T-cell (primary cell): ENCODE results near the gene CHD9. TPM values are rescaled to one million over a fixed set of nuclear protein-coding genes. Genes with fewer than 3 reads are reported as not detected.
A peak's percentile ranks its signal among the peaks of the same experiment; 100 is the strongest.

ENCODE experiments used
- ATAC-seq, 4 experiments: fragments of 200-7000 bp in 3 of 4; fragments of 150-1000 bp in 1 of 4; cut with Tn5 transposase; replicated peaks in 1 of 4; 1 replicate in 3 of 4; 2 replicates in 1 of 4; pipeline ENCODE4 v1.10.0; 2021; ENCODE audit warnings: moderate library complexity in 3 of 4, mild to moderate bottlenecking in 2 of 4, moderate number of reproducible peaks in 1 of 4
- CTCF ChIA-PET, 2 donors: fragments of 300-600 bp; sonication (Branson Sonifier 250); formaldehyde crosslinking; loops; one replicate each; lab custom pipeline; 2022; ENCODE audit warnings: antibody characterized with exemption in 2 of 2; lab: Charles Lee
- POLR2A ChIA-PET, 2 donors: fragments of 300-600 bp; sonication (Branson Sonifier 250); formaldehyde crosslinking; loops; one replicate each; lab custom pipeline; 2022; ENCODE audit warnings: antibody characterized with exemption in 2 of 2; lab: Charles Lee
- DNase-seq, 35 experiments: peaks; one replicate each; pipeline versions ENCODE4 v3.0.0 to v3.0.0-alpha.2; 2013 to 2023
- H3K27ac ChIP-seq: one replicate; pipeline ENCODE4 v1.5.1; 2013; ENCODE audit warnings: low read length
- H3K27me3 ChIP-seq, 2 experiments: replicated peaks in 1 of 2; 1 replicate in 1 of 2; 2 replicates in 1 of 2; pipeline versions ENCODE4 v1.6.1 to v1.7.0; 2013; ENCODE audit warnings: low read length in 1 of 2, mixed read lengths in 1 of 2; ENCODE audit not compliant: control insufficient read depth in 2 of 2, insufficient read depth in 2 of 2; ENCODE audit errors: extremely low read depth in 1 of 2
- H3K36me3 ChIP-seq, 2 donors: 1 replicate in 1 of 2; 2 replicates in 1 of 2; pipeline versions ENCODE4 v1.6.1 to v1.7.0; 2013; ENCODE audit warnings: low read length in 1 of 2; ENCODE audit not compliant: control insufficient read depth in 2 of 2, insufficient read depth in 1 of 2; ENCODE audit errors: extremely low read depth in 1 of 2
- H3K4me1 ChIP-seq, 2 experiments: 1 replicate in 1 of 2; 2 replicates in 1 of 2; pipeline versions ENCODE4 v1.6.1 to v1.7.0; 2013; ENCODE audit warnings: low read length in 2 of 2, mixed read lengths in 1 of 2; ENCODE audit not compliant: insufficient read depth in 2 of 2, control insufficient read depth in 1 of 2; ENCODE audit errors: extremely low read depth in 1 of 2
- H3K4me3 ChIP-seq, 2 donors: 1 replicate in 1 of 2; 2 replicates in 1 of 2; pipeline versions ENCODE4 v1.5.1 to v1.7.0; 2013; ENCODE audit warnings: mild to moderate bottlenecking in 2 of 2, low read length in 1 of 2, moderate library complexity in 1 of 2; ENCODE audit not compliant: control insufficient read depth in 1 of 2; ENCODE audit errors: extremely low read depth in 1 of 2
- H3K9me3 ChIP-seq: 2 replicates; pipeline ENCODE4 v1.7.0; 2013
- H3K27ac Mint-ChIP-seq, 2 donors: one replicate each; pipeline ENCODE4 v1.8.0; 2020 to 2021; ENCODE audit warnings: mild to moderate bottlenecking in 2 of 2, mixed read lengths in 2 of 2
- H3K27me3 Mint-ChIP-seq, 2 donors: one replicate each; pipeline ENCODE4 v1.8.0; 2021 to 2022; ENCODE audit warnings: mixed read lengths in 2 of 2
- H3K36me3 Mint-ChIP-seq: one replicate; pipeline ENCODE4 v1.8.0; 2021; ENCODE audit warnings: mixed read lengths
- H3K4me1 Mint-ChIP-seq, 3 donors: one replicate each; pipeline ENCODE4 v1.8.0; 2020 to 2022; ENCODE audit warnings: mixed read lengths in 3 of 3, mild to moderate bottlenecking in 1 of 3
- H3K4me3 Mint-ChIP-seq, 3 donors: one replicate each; pipeline ENCODE4 v1.8.0; 2020 to 2022; ENCODE audit warnings: mild to moderate bottlenecking in 3 of 3, mixed read lengths in 3 of 3, moderate library complexity in 3 of 3
- H3K9me3 Mint-ChIP-seq, 3 donors: one replicate each; pipeline ENCODE4 v1.8.0; 2020 to 2022; ENCODE audit warnings: mixed read lengths in 3 of 3
- WGBS: methylation state at CpG from one replicate; pipeline ENCODE4 v1.1.5; 2013; ENCODE audit warnings: missing lambda C conversion rate; ENCODE audit not compliant: insufficient coverage; 5-methylcytosine and 5-hydroxymethylcytosine counted together
- total RNA-seq, 35 experiments: library from RNA in 6 of 35; stranded (reverse) in 6 of 35; fragments of 120-200 nt in 1 of 35; gene quantifications; one replicate each; pipeline versions ENCODE4 v1.2.1 to v1.2.4 and lab custom pipeline; 2013 to 2026

The CHD9 gene
- total RNA-seq, 5 donors from 2014 or later (not counting 1 experiment from before 2014, with no cell fraction given), result 33.0 to 39.3 (median 33.8) TPM

DNA sequence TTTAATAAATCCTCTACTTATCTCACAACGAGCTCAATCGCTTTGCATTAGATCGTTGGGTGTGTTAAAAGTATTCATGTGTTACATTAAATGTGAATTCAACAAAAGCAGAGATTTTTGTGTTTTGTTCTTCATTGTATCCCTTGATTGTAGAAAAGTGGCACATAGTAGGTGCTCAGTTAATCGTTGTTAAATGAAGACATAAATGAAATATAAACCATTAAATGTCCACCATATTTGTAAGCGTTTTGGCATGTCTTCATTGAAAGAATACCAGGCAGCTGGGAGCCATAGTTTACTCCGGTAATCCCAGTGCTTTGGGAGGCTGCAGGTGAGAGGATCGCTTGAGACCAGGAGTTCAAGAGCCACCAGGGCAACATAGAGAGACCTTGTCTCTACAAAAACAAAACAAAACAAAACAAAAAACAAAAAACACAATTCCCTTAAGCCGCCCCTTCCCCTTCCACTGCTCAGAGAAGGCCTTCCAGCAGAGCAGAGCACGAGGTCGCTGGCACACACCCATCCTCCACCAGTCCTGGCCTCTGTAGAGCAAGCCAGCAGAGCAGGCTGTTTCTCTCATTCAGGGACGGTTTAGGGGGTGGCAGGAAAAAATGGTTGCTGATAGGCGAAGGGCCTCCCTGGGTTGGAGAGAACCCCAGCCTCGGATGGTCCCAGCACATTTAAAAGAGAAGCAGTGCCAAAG lies 673 bp upstream of the CHD9 start:
- ChIA-PET CTCF (interaction anchor here (1.0 to 2.2 kb wide), 11 partner anchors 13 to 229 kb away, joined by 3 to 13 read pairs (median 4); no protein-coding TSS in a partner anchor), POLR2A (no interaction called here)
- H3K9me3 ChIP-seq, result no peaks in the 10 kb centered on the region
- no peak overlapping the region for H3K27ac ChIP-seq
- H3K27me3 ChIP-seq, result peaks cover 0 to 14% of the 10 kb centered on the region in 2 experiments
- H3K4me1 ChIP-seq, result peaks cover 5 to 26% of the 10 kb centered on the region in 2 experiments
- H3K4me3 ChIP-seq, result peak overlapping the region; percentile 88 to 89
- Mint-ChIP-seq H3K4me1 (peaks cover 14 to 25% (median 22%) of the 10 kb centered on the region in 3 donors), H3K36me3 (no peaks in the 10 kb centered on the region), H3K27me3 (peaks cover 0 to 5% of the 10 kb centered on the region in 2 donors), H3K27ac (peak overlapping the region; percentile 61 to 65), H3K4me3 (peak overlapping the region; percentile 79 to 88 (median 85)), H3K9me3 (no peaks in the 10 kb centered on the region)
- ATAC-seq (peak; percentile 14 to 29 (median 22)), DNase-seq (peak in 5 of 35 experiments; percentile 1 to 22 (median 5))
- H3K36me3 ChIP-seq, result no peaks in the 10 kb centered on the region
- WGBS, result 44% methylated on average over 4 of the region's 13 CpGs

DNA sequence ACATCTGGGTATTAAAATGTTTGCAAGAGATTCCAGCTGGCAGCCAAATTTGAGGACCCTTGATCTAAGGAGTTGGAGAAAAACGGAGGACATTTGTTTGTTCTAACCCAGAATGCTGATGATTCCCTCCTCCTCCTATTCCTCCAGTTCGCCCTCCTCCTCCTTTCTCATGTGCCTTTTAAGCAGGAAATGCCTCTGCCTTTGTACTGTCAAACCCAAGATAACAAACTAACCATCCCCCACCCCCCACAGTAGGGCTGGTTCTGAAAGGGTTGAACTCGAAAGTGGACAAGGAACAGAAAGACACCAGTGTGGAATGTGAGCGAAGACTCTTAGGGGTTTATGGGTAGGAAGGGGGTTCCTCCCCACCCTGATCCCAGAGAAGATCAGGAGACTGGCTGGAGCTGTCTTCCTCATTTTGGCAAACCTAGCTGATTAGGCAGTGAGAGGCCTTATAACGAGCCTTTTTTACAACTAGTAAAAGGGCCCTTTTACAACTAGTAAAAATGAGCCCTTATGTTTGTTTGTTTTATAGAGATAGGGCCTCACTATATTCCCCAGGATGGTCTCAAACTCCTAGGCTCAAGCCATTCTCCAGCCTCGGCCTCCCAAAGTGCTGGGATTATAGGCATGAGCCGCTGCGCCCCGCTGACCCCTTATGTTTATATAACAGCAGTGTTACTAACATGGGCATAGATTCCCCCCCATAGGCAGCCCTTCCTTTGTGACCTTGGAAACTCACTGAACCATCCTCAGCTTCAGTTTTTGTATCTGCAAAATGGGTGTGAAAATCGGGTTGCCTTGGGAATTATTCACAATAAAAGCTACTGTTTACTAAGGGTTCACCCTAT lies 975 bp downstream of the CHD9 start:
- H3K4me3 Mint-ChIP-seq, result peak overlapping the region; percentile 79 to 88 (median 85)
- H3K9me3 ChIP-seq, result no peaks in the 10 kb centered on the region
- H3K36me3 Mint-ChIP-seq, result no peaks in the 10 kb centered on the region
- no peak for ATAC-seq
- no peaks in the 10 kb centered on the region for H3K9me3 Mint-ChIP-seq
- peak overlapping the region; percentile 46 to 64 for H3K27ac Mint-ChIP-seq
- peak overlapping the region; percentile 57 for H3K27ac ChIP-seq
- CTCF ChIA-PET, result interaction anchor here (0.6 to 2.2 kb wide), 16 partner anchors 44 to 1619 kb away, joined by 3 to 13 read pairs (median 3); no protein-coding TSS in a partner anchor
- peak in 4 of 35 experiments; percentile 6 to 17 (median 10) for DNase-seq
- H3K4me1 ChIP-seq, result peaks cover 5 to 26% of the 10 kb centered on the region in 2 experiments
- WGBS, result 93% methylated on average over 3 of the region's 10 CpGs
- POLR2A ChIA-PET, result interaction anchor here in 1 of 2 donors (0.6 kb wide), 1 partner anchor 179 kb away, joined by 5 read pairs; no protein-coding TSS in a partner anchor
- no peaks in the 10 kb centered on the region for H3K36me3 ChIP-seq
- peaks cover 14 to 25% (median 22%) of the 10 kb centered on the region in 3 donors for H3K4me1 Mint-ChIP-seq
- peaks cover 0 to 14% of the 10 kb centered on the region in 2 experiments for H3K27me3 ChIP-seq
- H3K27me3 Mint-ChIP-seq, result peaks cover 0 to 5% of the 10 kb centered on the region in 2 donors
- H3K4me3 ChIP-seq, result peak overlapping the region; percentile 88 to 89

DNA sequence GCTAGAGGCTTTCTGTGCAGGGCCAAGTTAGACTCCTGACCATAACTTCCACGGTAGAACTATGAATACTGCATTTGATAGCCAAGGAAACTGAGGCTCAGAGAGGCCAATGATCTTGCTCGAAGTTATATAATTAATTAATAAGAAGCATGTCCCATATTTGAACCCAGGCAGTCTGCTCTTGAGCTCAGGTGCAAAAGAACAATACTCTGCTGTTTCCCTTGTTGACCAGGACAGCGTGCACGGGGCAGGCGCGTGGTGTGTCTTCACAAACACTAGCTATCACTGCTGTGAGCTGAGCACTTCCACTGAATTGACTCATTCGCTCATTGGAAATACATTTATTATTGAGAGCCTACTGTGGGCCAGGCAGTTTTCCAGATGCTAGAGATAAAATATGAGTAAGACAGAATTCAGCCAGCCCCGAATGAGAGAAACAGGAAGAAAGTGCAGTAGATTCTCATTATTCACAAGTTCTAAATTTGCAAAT lies 1.6 kb downstream of the CHD9 start:
- H3K9me3 Mint-ChIP-seq, result no peaks in the 10 kb centered on the region
- H3K4me1 Mint-ChIP-seq, result peaks cover 19 to 30% (median 26%) of the 10 kb centered on the region in 3 donors
- H3K9me3 ChIP-seq, result no peaks in the 10 kb centered on the region
- peaks cover 0 to 5% of the 10 kb centered on the region in 2 donors for H3K27me3 Mint-ChIP-seq
- peaks cover 5 to 29% of the 10 kb centered on the region in 2 experiments for H3K4me1 ChIP-seq
- ChIA-PET POLR2A (interaction anchor here in 1 of 2 donors (0.6 to 1.0 kb wide), 2 partner anchors 84 to 178 kb away, joined by 4 to 5 read pairs; no protein-coding TSS in a partner anchor), CTCF (interaction anchor here (0.5 to 0.7 kb wide), 4 partner anchors 72 to 768 kb away, joined by 3 to 5 read pairs (median 4); no protein-coding TSS in a partner anchor)
- no peaks in the 10 kb centered on the region for H3K36me3 Mint-ChIP-seq
- H3K4me3 ChIP-seq, result no peak overlapping the region
- no peak overlapping the region for H3K27ac Mint-ChIP-seq
- WGBS, result 96% methylated on average over 5 of the region's 8 CpGs
- peaks cover 0 to 14% of the 10 kb centered on the region in 2 experiments for H3K27me3 ChIP-seq
- no peak for DNase-seq
- H3K36me3 ChIP-seq, result no peaks in the 10 kb centered on the region
- peak overlapping the region in 2 of 3 donors; percentile 45 to 88 for H3K4me3 Mint-ChIP-seq
- ATAC-seq, result no peak
- H3K27ac ChIP-seq, result no peak overlapping the region

DNA sequence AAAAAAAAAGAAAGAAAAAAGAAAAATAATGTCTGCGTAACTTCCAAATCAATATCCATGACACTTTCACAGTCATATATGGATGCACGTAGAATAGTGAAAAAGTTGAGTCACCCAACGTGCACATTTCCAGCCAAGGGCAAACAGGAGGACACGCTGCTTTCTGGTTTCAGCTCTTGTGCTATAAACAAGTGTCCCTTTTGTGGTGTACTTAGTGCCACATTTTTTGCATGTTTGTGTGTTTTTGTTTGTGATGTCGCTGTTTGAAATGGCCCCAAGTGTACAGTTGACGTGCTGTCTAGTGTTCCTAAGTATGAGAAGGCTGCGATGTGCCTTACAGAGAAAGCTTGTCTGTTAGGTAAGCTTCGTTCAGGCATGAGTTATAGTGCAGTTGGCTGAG lies 2.9 kb downstream of the CHD9 start:
- Histone ChIP-seq H3K27ac (no peak overlapping the region), H3K4me1 (peaks cover 7 to 36% of the 10 kb centered on the region in 2 experiments), H3K36me3 (no peaks in the 10 kb centered on the region), H3K9me3 (no peaks in the 10 kb centered on the region), H3K27me3 (peaks cover 0 to 11% of the 10 kb centered on the region in 2 experiments), H3K4me3 (no peak overlapping the region)
- Mint-ChIP-seq H3K9me3 (no peaks in the 10 kb centered on the region), H3K36me3 (no peaks in the 10 kb centered on the region), H3K27me3 (peaks cover 0 to 5% of the 10 kb centered on the region in 2 donors), H3K4me3 (no peak overlapping the region), H3K4me1 (peaks cover 29 to 39% (median 33%) of the 10 kb centered on the region in 3 donors), H3K27ac (no peak overlapping the region)
- DNase-seq (no peak), ATAC-seq (no peak)
- CTCF ChIA-PET, result interaction anchor here in 1 of 2 donors (0.7 kb wide), 1 partner anchor 43 kb away, joined by 5 read pairs; no protein-coding TSS in a partner anchor
- POLR2A ChIA-PET, result interaction anchor here in 1 of 2 donors (1.0 kb wide), 1 partner anchor 83 kb away, joined by 4 read pairs; no protein-coding TSS in a partner anchor
- 90% methylated on average over 4 of the region's 8 CpGs for WGBS

DNA sequence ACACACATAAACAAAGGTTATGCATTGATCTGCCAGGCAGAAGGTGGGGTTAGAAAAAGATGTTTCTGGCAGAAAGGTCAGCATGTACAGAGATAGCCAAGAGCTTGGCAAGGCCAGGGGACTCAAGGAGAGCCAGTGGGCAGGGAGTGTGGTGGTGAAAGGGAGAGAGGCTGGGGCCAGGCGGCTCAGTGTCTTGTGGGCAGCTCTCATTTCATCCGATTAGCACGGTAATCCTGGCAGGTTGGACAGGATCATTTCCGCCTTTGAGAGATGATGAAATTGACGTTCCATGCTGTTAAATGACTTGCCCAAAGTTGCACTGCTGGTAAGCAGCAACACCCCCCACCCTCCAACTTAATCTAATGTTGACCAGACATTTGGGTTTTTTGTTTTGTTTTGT lies 3.6 kb downstream of the CHD9 start:
- Histone ChIP-seq H3K4me1 (peaks cover 7 to 36% of the 10 kb centered on the region in 2 experiments), H3K27me3 (peaks cover 0 to 7% of the 10 kb centered on the region in 2 experiments), H3K27ac (no peak overlapping the region), H3K4me3 (no peak overlapping the region), H3K9me3 (no peaks in the 10 kb centered on the region), H3K36me3 (no peaks in the 10 kb centered on the region)
- WGBS, result 100% methylated on average over 2 of the region's 5 CpGs
- Mint-ChIP-seq H3K4me1 (peaks cover 29 to 39% (median 33%) of the 10 kb centered on the region in 3 donors), H3K4me3 (no peak overlapping the region), H3K36me3 (no peaks in the 10 kb centered on the region), H3K27me3 (no peaks in the 10 kb centered on the region), H3K27ac (peak overlapping the region in 1 of 2 donors; percentile 23), H3K9me3 (no peaks in the 10 kb centered on the region)
- no peak for ATAC-seq
- CTCF ChIA-PET, result interaction anchor here in 1 of 2 donors (0.7 kb wide), 1 partner anchor 42 kb away, joined by 5 read pairs; no protein-coding TSS in a partner anchor
- DNase-seq, result no peak
- POLR2A ChIA-PET, result no interaction called here
